ENCODE data around the gene IRAK2.
"Not testable (repeated sequence)": the region's sequence is repeated elsewhere in the genome, so short reads cannot be mapped to it uniquely, and the experiment has no call there.

Gene IRAK2

GRCh38 chr3:10253731-10254130, 89.0 kb downstream of the IRAK2 start:
- Mint-ChIP-seq H3K27ac (no peak overlapping the region), H3K36me3 (peaks cover 50 to 70% of the 10 kb centered on the region in 2 donors), H3K9me3 (no peaks in the 10 kb centered on the region), H3K27me3 (no peaks in the 10 kb centered on the region), H3K4me1 (peaks cover 34 to 61% of the 10 kb centered on the region in 2 donors), H3K4me3 (no peak overlapping the region)
- DNase-seq (no peak), ATAC-seq (replicated peaks) (no peak)

- H3K9me3 Mint-ChIP-seq = no peaks in the 10 kb centered on the region
- ATAC-seq (replicated peaks) (no peak), DNase-seq (no peak)
- no peak overlapping the region for H3K27ac Mint-ChIP-seq
- no peaks in the 10 kb centered on the region for H3K27me3 Mint-ChIP-seq
- H3K36me3 Mint-ChIP-seq = peaks cover 51 to 69% of the 10 kb centered on the region in 2 donors
- no peak overlapping the region for H3K4me3 Mint-ChIP-seq
- peaks cover 37 to 63% of the 10 kb centered on the region in 2 donors for H3K4me1 Mint-ChIP-seq
Measured at GRCh38 chr3:10255835-10256234, 91.1 kb downstream of the IRAK2 start.

- Mint-ChIP-seq H3K27me3 (no peaks in the 10 kb centered on the region), H3K4me1 (peaks cover 45 to 61% of the 10 kb centered on the region in 2 donors), H3K36me3 (peaks cover 59 to 76% of the 10 kb centered on the region in 2 donors), H3K27ac (peak overlapping the region; percentile 37), H3K4me3 (no peak overlapping the region), H3K9me3 (no peaks in the 10 kb centered on the region)
- DNase-seq (no peak), ATAC-seq (replicated peaks) (no peak)
Measured at GRCh38 chr3:10259036-10259435, 94.3 kb downstream of the IRAK2 start.

GRCh38 chr3:10259798-10260197, 95.1 kb downstream of the IRAK2 start:
- Mint-ChIP-seq H3K4me1 (peaks cover 42 to 58% of the 10 kb centered on the region in 2 donors), H3K27me3 (no peaks in the 10 kb centered on the region), H3K9me3 (no peaks in the 10 kb centered on the region), H3K36me3 (peaks cover 58 to 74% of the 10 kb centered on the region in 2 donors), H3K27ac (peak overlapping the region; percentile 16), H3K4me3 (no peak overlapping the region)
- ATAC-seq (replicated peaks) = no peak
- DNase-seq = no peak

GRCh38 chr3:10260211-10260701, 95.5 kb downstream of the IRAK2 start:
- no peaks in the 10 kb centered on the region for H3K9me3 Mint-ChIP-seq
- H3K4me3 Mint-ChIP-seq = no peak overlapping the region
- peaks cover 42 to 56% of the 10 kb centered on the region in 2 donors for H3K4me1 Mint-ChIP-seq

GRCh38 chr3:10262027-10262426, 97.3 kb downstream of the IRAK2 start:
- H3K4me3 Mint-ChIP-seq = no peak overlapping the region
- H3K27me3 Mint-ChIP-seq = no peaks in the 10 kb centered on the region
- no peak for ATAC-seq (replicated peaks)
- DNase-seq = no peak
- peak overlapping the region; percentile 0 for H3K27ac Mint-ChIP-seq
- peaks cover 61 to 69% of the 10 kb centered on the region in 2 donors for H3K36me3 Mint-ChIP-seq
- no peaks in the 10 kb centered on the region for H3K9me3 Mint-ChIP-seq
- H3K4me1 Mint-ChIP-seq = peaks cover 42 to 59% of the 10 kb centered on the region in 2 donors

More at GRCh38 chr3:10260211-10260701, 95.5 kb downstream of the IRAK2 start:
- no peaks in the 10 kb centered on the region for H3K27me3 Mint-ChIP-seq
- peaks cover 59 to 74% of the 10 kb centered on the region in 2 donors for H3K36me3 Mint-ChIP-seq
- no peak for DNase-seq
- ATAC-seq (replicated peaks) = no peak
- H3K27ac Mint-ChIP-seq = peak overlapping the region; percentile 16

GRCh38 chr3:10263646-10264363, 99.1 kb downstream of the IRAK2 start:
- Mint-ChIP-seq H3K4me1 (peaks cover 47 to 69% of the 10 kb centered on the region in 2 donors), H3K36me3 (peaks cover 69 to 75% of the 10 kb centered on the region in 2 donors), H3K27ac (peak overlapping the region; percentile 72), H3K27me3 (no peaks in the 10 kb centered on the region), H3K4me3 (no peak overlapping the region), H3K9me3 (no peaks in the 10 kb centered on the region)
- DNase-seq = no peak
- peak; percentile 62 to 88 for ATAC-seq (replicated peaks)

GRCh38 chr3:10265833-10266232, 101.1 kb downstream of the IRAK2 start:
- peaks cover 61 to 66% of the 10 kb centered on the region in 2 donors for H3K36me3 Mint-ChIP-seq
- H3K9me3 Mint-ChIP-seq = no peaks in the 10 kb centered on the region
- DNase-seq = no peak
- ATAC-seq (replicated peaks) = no peak
- H3K4me1 Mint-ChIP-seq = peaks cover 37 to 57% of the 10 kb centered on the region in 2 donors
- no peak overlapping the region for H3K27ac Mint-ChIP-seq
- peak overlapping the region in 1 of 2 donors; percentile 14 for H3K4me3 Mint-ChIP-seq
- H3K27me3 Mint-ChIP-seq = no peaks in the 10 kb centered on the region

- DNase-seq; H3K27ac Mint-ChIP-seq; H3K4me3 Mint-ChIP-seq; H3K9me3 Mint-ChIP-seq; ATAC-seq (replicated peaks); H3K27me3 Mint-ChIP-seq: not testable (repeated sequence)
- H3K36me3 Mint-ChIP-seq = peaks cover 52 to 58% of the 10 kb centered on the region in 2 donors
- H3K4me1 Mint-ChIP-seq = peaks cover 30 to 46% of the 10 kb centered on the region in 2 donors
Measured at GRCh38 chr3:10266936-10267335, 102.2 kb downstream of the IRAK2 start.

GRCh38 chr3:10268116-10268515, 103.4 kb downstream of the IRAK2 start:
- H3K27ac Mint-ChIP-seq = no peak overlapping the region
- H3K4me1 Mint-ChIP-seq = peaks cover 28 to 47% of the 10 kb centered on the region in 2 donors
- peaks cover 49 to 54% of the 10 kb centered on the region in 2 donors for H3K36me3 Mint-ChIP-seq

GRCh38 chr3:10268930-10269329, 104.2 kb downstream of the IRAK2 start:
- no peaks in the 10 kb centered on the region for H3K27me3 Mint-ChIP-seq
- H3K36me3 Mint-ChIP-seq = peaks cover 43 to 48% of the 10 kb centered on the region in 2 donors
- H3K4me1 Mint-ChIP-seq = peaks cover 24 to 47% of the 10 kb centered on the region in 2 donors
- H3K27ac Mint-ChIP-seq = no peak overlapping the region
- no peak overlapping the region for H3K4me3 Mint-ChIP-seq
- H3K9me3 Mint-ChIP-seq = no peaks in the 10 kb centered on the region
- ATAC-seq (replicated peaks) (no peak), DNase-seq (no peak)

More at GRCh38 chr3:10268116-10268515, 103.4 kb downstream of the IRAK2 start:
- H3K4me3 Mint-ChIP-seq = no peak overlapping the region
- H3K27me3 Mint-ChIP-seq = no peaks in the 10 kb centered on the region
- H3K9me3 Mint-ChIP-seq = no peaks in the 10 kb centered on the region
- DNase-seq = no peak
- ATAC-seq (replicated peaks) = no peak

GRCh38 chr3:10269443-10269842, 104.7 kb downstream of the IRAK2 start:
- Mint-ChIP-seq H3K9me3 (no peaks in the 10 kb centered on the region), H3K4me1 (peaks cover 23 to 47% of the 10 kb centered on the region in 2 donors), H3K27me3 (no peaks in the 10 kb centered on the region), H3K4me3 (no peak overlapping the region), H3K36me3 (peaks cover 38 to 47% of the 10 kb centered on the region in 2 donors), H3K27ac (no peak overlapping the region)
- DNase-seq (no peak), ATAC-seq (replicated peaks) (no peak)

- Mint-ChIP-seq H3K36me3 (peaks cover 33 to 40% of the 10 kb centered on the region in 2 donors), H3K4me1 (peaks cover 16 to 33% of the 10 kb centered on the region in 2 donors)
- H3K9me3 Mint-ChIP-seq; H3K27ac Mint-ChIP-seq; ATAC-seq (replicated peaks); DNase-seq; H3K4me3 Mint-ChIP-seq; H3K27me3 Mint-ChIP-seq: not testable (repeated sequence)
Measured at GRCh38 chr3:10272476-10272875, 107.8 kb downstream of the IRAK2 start.

- Mint-ChIP-seq H3K4me1 (peaks cover 14 to 31% of the 10 kb centered on the region in 2 donors), H3K27ac (no peak overlapping the region), H3K27me3 (no peaks in the 10 kb centered on the region), H3K4me3 (peak overlapping the region in 1 of 2 donors; percentile 18), H3K36me3 (peaks cover 32 to 42% of the 10 kb centered on the region in 2 donors), H3K9me3 (no peaks in the 10 kb centered on the region)
- DNase-seq (no peak), ATAC-seq (replicated peaks) (no peak)
Measured at GRCh38 chr3:10272977-10273376, 108.3 kb downstream of the IRAK2 start.

All from stimulated activated naive B cell treated with anti-CD40 and anti-IgM and Interleukin-4, amounts not matched to agents 10 μg/mL and 1 μg/mL and 100 μg/mL, for 72 hours (primary cell).